Measurements from ENCODE around the gene DMAP1.

Gene DMAP1

GRCh38 chr1:44243782-44244495 is 30.7 kb downstream of the DMAP1 start:
- no peak for TF ChIP-seq CTCF (IDR thresholded peaks at IDR 0.05; ENCODE audit: low read depth, low read length, missing control alignments)
- DNase-seq (ENCODE audit: extremely low read depth, low read depth): no peak
- no peak overlapping the region for H3K4me3 ChIP-seq (replicated peaks; ENCODE audit: low read depth, low read length)

GRCh38 chr1:44244986-44245385 is 31.7 kb downstream of the DMAP1 start:
- DNase-seq (ENCODE audit: extremely low read depth, low read depth): no peak

GRCh38 chr1:44246806-44247205 is 33.5 kb downstream of the DMAP1 start:
- no peak for TF ChIP-seq CTCF (IDR thresholded peaks at IDR 0.05; ENCODE audit: low read depth, low read length, missing control alignments)
- no peak for DNase-seq (ENCODE audit: extremely low read depth, low read depth)

More at GRCh38 chr1:44244986-44245385, 31.7 kb downstream of the DMAP1 start:
- no peak overlapping the region for H3K4me3 ChIP-seq (replicated peaks; ENCODE audit: low read depth, low read length)
- no peak for TF ChIP-seq CTCF (IDR thresholded peaks at IDR 0.05; ENCODE audit: low read depth, low read length, missing control alignments)

GRCh38 chr1:44249543-44249942 is 36.3 kb downstream of the DMAP1 start:
- DNase-seq (ENCODE audit: extremely low read depth, low read depth): no peak
- no peak overlapping the region for H3K4me3 ChIP-seq (replicated peaks; ENCODE audit: low read depth, low read length)
- TF ChIP-seq CTCF (IDR thresholded peaks at IDR 0.05; ENCODE audit: low read depth, low read length, missing control alignments): no peak

More at GRCh38 chr1:44246806-44247205, 33.5 kb downstream of the DMAP1 start:
- H3K4me3 ChIP-seq (replicated peaks; ENCODE audit: low read depth, low read length): no peak overlapping the region

GRCh38 chr1:44250068-44250781 is 37.0 kb downstream of the DMAP1 start:
- no peak for TF ChIP-seq CTCF (IDR thresholded peaks at IDR 0.05; ENCODE audit: low read depth, low read length, missing control alignments)
- DNase-seq (ENCODE audit: extremely low read depth, low read depth): no peak
- H3K4me3 ChIP-seq (replicated peaks; ENCODE audit: low read depth, low read length): no peak overlapping the region

- no peak for DNase-seq (ENCODE audit: extremely low read depth, low read depth)
- no peak for TF ChIP-seq CTCF (IDR thresholded peaks at IDR 0.05; ENCODE audit: low read depth, low read length, missing control alignments)
Observed at GRCh38 chr1:44251486-44251885, 38.2 kb downstream of the DMAP1 start.

More at GRCh38 chr1:44251486-44251885, 38.2 kb downstream of the DMAP1 start:
- no peak overlapping the region for H3K4me3 ChIP-seq (replicated peaks; ENCODE audit: low read depth, low read length)

All from HFF-Myc (cell line).